ENCODE results near the gene KICS2. TPM values are rescaled to one million over a fixed set of nuclear protein-coding genes. Genes with fewer than 3 reads are reported as not detected.

Gene KICS2
- total and polyA plus RNA-seq, 2 of the 13 experiments (the other 11 are each of a cell fraction or from before 2014, with no cell fraction given) = 3.5 to 6.6 TPM

DNA sequence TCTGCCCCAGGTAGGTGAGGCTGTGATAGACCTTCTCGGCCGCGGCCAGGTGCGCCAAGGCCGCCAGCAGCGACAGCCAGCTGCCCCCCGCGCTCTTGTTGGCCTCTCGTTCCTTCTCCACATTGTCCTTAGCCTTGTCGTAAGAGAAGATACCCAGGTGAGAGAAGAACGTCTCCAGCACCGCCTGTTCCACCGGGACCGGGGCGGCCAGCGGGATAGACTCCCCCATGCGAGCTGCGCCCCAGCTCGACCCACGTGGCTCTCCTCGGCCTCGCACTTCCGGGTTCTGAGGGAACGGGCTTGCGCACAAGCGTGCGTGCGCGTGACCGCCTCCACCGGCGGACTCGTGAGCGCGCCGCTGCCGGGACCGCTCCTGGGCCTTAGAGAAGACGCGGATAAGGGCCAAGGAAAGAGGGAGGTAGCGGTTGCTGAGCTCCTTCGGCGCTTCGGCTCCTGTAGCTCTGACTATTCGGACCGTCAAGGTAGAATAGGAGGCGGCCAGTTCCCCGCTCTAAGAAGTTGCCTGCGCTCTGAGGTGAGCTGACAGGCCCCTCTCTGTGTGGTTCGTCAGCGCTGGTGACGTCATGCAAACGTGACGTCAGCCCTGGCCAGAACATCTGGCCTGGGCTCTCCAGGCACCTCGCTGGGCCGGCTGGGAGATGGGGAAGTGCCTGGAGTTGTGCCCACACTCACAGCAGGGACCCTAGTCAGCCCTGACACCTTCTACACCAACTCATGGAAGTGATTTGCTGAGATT, at the start of gene KICS2 (continued):
- TF ChIP-seq, protein P1, sequence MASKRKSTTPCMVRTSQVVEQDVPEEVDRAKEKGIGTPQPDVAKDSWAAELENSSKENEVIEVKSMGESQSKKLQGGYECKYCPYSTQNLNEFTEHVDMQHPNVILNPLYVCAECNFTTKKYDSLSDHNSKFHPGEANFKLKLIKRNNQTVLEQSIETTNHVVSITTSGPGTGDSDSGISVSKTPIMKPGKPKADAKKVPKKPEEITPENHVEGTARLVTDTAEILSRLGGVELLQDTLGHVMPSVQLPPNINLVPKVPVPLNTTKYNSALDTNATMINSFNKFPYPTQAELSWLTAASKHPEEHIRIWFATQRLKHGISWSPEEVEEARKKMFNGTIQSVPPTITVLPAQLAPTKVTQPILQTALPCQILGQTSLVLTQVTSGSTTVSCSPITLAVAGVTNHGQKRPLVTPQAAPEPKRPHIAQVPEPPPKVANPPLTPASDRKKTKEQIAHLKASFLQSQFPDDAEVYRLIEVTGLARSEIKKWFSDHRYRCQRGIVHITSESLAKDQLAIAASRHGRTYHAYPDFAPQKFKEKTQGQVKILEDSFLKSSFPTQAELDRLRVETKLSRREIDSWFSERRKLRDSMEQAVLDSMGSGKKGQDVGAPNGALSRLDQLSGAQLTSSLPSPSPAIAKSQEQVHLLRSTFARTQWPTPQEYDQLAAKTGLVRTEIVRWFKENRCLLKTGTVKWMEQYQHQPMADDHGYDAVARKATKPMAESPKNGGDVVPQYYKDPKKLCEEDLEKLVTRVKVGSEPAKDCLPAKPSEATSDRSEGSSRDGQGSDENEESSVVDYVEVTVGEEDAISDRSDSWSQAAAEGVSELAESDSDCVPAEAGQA (IDR thresholded peaks at IDR 0.05; ENCODE audit: low read depth) = peak; percentile 93
- TF ChIP-seq, protein P1 (CRISPR knock-in tag; IDR thresholded peaks at IDR 0.05; ENCODE audit: borderline replicate concordance) = no peak
- TF ChIP-seq ZNF264 (CRISPR knock-in tag; IDR thresholded peaks at IDR 0.05) = 0 out of 2 replicates have a peak, but pooled peaks have one; percentile 25
- TF ChIP-seq ZNF550 (CRISPR knock-in tag; IDR thresholded peaks at IDR 0.05; ENCODE audit: borderline replicate concordance) = no peak
- peak; percentile 33; the same call in 1 of the 2 replicates for TF ChIP-seq RARA (CRISPR knock-in tag; IDR thresholded peaks at IDR 0.05)
- peak; percentile 86; the same call in 1 of the 2 replicates for TF ChIP-seq KDM3A (CRISPR knock-in tag; IDR thresholded peaks at IDR 0.05; ENCODE audit: low read depth)
- TF ChIP-seq ZNF775 (CRISPR knock-in tag; IDR thresholded peaks at IDR 0.05; ENCODE audit: borderline replicate concordance) = no peak
- TF ChIP-seq, protein P2, sequence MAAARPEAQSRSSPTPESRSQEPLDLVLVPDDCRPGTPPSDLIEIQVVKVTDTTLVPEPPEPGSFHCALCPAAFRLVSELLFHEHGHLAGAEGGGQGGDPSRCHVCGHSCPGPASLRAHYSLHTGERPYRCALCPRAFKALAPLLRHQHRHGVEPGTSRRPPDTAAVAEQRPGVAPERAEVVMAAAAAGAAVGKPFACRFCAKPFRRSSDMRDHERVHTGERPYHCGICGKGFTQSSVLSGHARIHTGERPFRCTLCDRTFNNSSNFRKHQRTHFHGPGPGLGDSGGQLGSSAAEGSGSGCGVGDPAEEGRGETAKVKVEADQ (CRISPR knock-in tag; IDR thresholded peaks at IDR 0.05; ENCODE audit: borderline replicate concordance) = 0 out of 2 replicates have a peak, but pooled peaks have one; percentile 42
- TF ChIP-seq, protein P3, sequence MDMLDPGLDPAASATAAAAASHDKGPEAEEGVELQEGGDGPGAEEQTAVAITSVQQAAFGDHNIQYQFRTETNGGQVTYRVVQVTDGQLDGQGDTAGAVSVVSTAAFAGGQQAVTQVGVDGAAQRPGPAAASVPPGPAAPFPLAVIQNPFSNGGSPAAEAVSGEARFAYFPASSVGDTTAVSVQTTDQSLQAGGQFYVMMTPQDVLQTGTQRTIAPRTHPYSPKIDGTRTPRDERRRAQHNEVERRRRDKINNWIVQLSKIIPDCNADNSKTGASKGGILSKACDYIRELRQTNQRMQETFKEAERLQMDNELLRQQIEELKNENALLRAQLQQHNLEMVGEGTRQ (IDR thresholded peaks at IDR 0.05; ENCODE audit: low read depth, low read length) = peak; percentile 56
- TF ChIP-seq, protein P3 (CRISPR knock-in tag; IDR thresholded peaks at IDR 0.05; ENCODE audit: borderline replicate concordance) = peak; percentile 76; the same call in 1 of the 2 replicates
- no peak for TF ChIP-seq SIX4 (CRISPR knock-in tag; IDR thresholded peaks at IDR 0.05)
- peak; percentile 75; the same call in 1 of the 2 replicates for TF ChIP-seq ZNF30 (CRISPR knock-in tag; IDR thresholded peaks at IDR 0.05)
- TF ChIP-seq, protein P4, sequence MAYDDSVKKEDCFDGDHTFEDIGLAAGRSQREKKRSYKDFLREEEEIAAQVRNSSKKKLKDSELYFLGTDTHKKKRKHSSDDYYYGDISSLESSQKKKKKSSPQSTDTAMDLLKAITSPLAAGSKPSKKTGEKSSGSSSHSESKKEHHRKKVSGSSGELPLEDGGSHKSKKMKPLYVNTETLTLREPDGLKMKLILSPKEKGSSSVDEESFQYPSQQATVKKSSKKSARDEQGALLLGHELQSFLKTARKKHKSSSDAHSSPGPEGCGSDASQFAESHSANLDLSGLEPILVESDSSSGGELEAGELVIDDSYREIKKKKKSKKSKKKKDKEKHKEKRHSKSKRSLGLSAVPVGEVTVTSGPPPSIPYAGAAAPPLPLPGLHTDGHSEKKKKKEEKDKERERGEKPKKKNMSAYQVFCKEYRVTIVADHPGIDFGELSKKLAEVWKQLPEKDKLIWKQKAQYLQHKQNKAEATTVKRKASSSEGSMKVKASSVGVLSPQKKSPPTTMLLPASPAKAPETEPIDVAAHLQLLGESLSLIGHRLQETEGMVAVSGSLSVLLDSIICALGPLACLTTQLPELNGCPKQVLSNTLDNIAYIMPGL (CRISPR knock-in tag; IDR thresholded peaks at IDR 0.05; ENCODE audit: borderline replicate concordance in 1 of 2, low read depth in 1 of 2) = peak; percentile 75 to 89
- TF ChIP-seq CAMTA2 (CRISPR knock-in tag; IDR thresholded peaks at IDR 0.05; ENCODE audit: borderline replicate concordance) = 0 out of 2 replicates have a peak, but pooled peaks have one; percentile 72
